Neural progenitor cell (in vitro differentiated cells): ENCODE results near the gene ZDHHC7.

Experiments
- EZH2 ChIP-seq: fragments of 200-600 bp; sonication (generic); IDR thresholded peaks from 2 replicates; pipeline ENCODE4 v1.6.1; 2017; ENCODE audit warnings: antibody characterized with exemption, mild to moderate bottlenecking, moderate library complexity
- EZH2phosphoT487 ChIP-seq: fragments of 200-600 bp; sonication (generic); IDR thresholded peaks from 2 replicates; pipeline ENCODE4 v1.6.1; 2017; ENCODE audit warnings: antibody characterized with exemption
- TF ChIP-seq, protein P1 (sequence below): fragments of 200-600 bp; sonication (generic); IDR thresholded peaks from 2 replicates; pipeline ENCODE4 v1.5.1; 2017; ENCODE audit warnings: antibody characterized with exemption, mild to moderate bottlenecking

DNA sequence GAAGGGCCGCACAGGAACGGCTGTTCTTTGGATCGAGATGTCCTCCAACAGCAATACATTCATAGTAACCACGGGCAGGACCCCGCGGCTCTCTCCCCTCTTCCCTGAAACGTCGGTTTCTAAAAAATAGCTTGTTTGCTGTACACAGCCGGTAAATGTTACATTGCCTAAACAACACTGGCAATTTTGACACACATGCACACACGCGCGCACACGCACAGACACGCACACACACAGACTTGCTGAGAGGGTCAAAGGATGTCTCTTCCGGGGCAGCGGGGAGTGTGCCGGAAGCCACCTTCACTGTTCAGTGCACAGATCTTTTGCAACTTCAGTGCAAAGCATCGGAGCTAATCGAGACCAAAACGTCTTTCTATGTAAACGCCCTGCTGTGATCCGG, 35.8 kb downstream of the ZDHHC7 start:
- TF ChIP-seq, protein P1, sequence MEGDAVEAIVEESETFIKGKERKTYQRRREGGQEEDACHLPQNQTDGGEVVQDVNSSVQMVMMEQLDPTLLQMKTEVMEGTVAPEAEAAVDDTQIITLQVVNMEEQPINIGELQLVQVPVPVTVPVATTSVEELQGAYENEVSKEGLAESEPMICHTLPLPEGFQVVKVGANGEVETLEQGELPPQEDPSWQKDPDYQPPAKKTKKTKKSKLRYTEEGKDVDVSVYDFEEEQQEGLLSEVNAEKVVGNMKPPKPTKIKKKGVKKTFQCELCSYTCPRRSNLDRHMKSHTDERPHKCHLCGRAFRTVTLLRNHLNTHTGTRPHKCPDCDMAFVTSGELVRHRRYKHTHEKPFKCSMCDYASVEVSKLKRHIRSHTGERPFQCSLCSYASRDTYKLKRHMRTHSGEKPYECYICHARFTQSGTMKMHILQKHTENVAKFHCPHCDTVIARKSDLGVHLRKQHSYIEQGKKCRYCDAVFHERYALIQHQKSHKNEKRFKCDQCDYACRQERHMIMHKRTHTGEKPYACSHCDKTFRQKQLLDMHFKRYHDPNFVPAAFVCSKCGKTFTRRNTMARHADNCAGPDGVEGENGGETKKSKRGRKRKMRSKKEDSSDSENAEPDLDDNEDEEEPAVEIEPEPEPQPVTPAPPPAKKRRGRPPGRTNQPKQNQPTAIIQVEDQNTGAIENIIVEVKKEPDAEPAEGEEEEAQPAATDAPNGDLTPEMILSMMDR = no peak
- TF ChIP-seq EZH2 = no peak
- TF ChIP-seq EZH2phosphoT487 = no peak
